HG02623 (cell line): ENCODE measurements around the gene TRANK1.

ENCODE experiments used
- ATAC-seq: cut with Tn5 transposase; IDR thresholded peaks from one replicate; pipeline ENCODE4 v1.9.1; 2021; ENCODE audit warnings: moderate library complexity; ENCODE audit not compliant: unreplicated experiment

Gene TRANK1

DNA sequence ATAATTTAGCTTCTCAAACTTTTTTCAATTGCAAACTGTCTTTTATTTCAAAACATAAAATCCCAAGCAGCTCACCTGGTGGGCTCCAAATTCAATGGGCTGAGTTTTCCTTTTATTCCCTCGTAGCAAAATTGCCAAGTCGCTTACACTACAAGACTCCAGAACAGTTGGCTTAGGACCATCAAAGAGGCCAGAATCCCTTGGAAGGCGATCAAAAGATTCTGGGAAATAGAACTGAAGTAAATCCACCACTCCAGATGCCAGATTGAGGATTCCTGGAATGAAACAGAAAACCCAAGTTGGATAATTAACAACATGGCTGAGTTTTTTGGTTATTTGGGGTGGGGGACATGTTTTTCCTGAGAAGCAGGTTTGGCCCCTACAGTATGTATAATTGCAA lies 92.8 kb downstream of the TRANK1 start:
- ATAC-seq: no peak

DNA sequence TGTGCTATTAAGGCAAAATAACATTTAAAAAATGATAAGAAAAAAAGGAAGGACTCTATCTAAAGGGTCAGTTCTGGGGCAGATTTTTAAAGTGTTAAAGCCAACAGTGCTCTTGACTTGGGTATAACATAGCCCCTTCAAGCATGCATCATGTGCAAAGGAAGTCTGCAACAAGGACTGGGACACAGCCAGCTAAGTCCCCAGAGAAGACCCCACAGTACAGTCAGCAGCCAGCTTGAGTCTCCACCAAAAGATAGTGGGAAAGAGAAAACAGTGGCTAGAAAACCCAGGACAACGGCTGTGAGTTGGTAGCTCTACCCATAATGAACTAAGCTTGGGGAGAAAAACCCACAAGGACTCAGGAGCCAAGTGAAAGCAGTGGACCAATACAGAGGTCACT lies 94.1 kb downstream of the TRANK1 start:
- ATAC-seq: no peak

DNA sequence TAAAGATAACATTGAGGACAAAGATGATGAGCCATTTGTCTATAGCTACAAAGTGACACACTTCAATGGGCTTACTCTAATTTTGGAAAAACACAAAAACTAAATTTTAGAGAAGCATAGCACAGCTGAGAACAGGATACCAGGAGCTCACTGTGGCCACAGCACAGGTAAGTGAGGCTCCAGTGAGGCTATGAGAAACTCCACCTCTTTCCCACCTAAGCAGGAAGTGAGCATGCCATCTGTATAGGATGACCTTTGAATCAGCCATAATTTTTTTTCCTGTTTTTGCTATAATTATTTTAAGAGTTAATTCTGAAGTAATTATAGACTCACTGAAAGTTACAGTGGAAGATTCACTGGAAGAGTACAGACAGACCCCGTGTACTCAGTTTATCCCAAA lies 98.4 kb downstream of the TRANK1 start:
- no peak for ATAC-seq

DNA sequence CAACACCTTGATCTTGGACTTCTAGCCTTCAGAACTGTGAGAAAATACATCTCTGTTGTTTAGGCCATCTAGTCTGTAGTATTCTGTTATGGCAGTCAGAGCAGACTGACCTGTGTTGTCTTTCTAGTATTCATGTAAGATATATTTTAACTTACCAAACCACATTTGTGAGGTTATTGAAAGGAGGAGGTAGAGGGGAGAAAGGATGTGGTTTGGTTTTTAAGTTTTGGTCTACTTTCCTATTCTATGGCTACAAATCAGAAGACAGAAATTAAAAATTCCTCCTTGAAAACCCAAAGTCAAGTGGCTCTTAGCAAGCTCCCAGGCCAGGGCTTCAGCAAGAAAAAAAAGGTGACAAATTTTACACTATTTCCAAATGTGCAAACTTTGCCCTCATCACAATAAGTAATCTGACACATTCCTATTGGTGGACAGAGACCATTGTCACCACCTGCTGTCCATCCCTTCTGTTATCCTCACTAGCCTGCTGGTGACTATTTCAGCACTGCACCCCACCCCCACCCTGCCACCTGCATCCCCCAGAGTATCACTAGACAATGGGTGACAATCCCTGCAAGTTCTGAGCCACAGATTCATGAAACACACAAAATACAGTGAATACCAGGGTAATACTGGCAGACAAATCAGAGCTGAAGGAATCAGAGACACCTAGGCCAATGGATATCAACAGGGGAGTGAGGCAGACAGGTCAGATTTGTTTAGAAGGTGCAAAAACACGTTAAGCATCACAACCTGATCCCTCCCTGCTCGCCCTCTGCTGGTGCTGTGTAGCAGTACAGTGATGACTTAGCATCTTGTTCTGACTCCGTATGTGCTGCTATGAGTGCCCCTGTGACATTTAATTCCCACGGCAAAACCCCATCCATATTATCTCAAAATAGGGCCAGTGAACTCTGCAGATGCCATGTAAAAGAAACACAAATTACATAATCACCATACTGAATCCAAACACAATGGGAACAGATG lies 101.5 kb downstream of the TRANK1 start:
- ATAC-seq: peak; percentile 66

DNA sequence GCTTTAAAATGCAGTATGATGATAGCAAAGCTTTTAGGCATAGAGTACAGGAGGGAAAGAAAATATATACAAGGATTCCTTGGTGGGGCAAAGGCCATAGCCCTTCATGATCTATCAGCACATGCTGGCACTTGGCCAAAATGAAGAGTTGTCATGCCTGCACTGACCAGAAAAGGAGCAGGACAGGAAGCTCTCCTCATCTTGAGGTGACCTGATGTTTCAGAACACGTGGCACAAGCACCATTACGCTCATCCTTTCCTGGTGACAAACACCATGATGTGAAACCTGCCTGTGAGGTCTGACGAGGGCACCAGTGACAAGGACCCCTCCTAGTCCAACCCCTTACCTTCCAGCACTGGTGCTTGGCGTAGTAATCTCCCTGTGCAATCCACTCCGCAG lies 102.6 kb downstream of the TRANK1 start:
- ATAC-seq: no peak

DNA sequence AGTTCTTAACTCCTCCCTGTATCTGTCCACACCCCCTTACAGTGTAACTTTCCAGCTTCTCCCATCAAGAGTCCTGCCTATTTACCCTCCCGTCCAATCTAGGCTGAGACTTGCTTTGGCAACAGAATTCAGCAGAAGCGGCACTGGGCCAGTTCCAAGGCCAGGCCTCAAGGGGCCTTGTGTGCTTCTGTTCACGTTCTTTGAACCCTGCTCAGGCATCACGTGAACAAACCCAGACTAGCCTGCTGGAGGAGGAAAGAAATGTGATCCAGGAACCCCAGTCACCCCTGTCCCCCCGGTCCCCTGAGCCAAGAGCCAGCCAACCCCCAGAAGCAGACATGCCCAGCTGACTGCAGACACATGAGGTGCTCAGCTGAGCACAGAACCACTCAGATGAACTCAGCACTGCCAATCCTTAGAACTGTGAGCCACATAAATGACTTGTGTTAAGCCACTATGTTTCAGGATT lies 104.4 kb downstream of the TRANK1 start:
- ATAC-seq: no peak

DNA sequence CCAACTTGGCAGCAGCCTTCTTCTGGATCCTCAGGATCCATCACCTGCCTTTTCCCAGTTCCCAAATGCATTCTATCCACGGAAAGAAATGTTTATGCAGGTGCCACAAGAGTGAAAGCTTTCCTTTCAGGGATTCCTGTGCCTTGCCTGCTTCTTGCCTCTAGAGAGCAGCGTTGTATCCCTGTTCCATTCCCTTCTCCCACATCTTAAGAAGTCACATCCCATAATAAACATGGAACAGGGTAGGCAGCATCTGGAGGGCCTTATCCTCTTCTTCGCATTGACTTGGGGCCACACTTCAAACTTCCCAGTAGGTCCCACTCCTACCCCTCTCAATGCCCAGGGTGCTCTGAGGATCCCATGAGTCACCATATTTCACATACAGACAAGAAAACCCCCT lies 107.8 kb downstream of the TRANK1 start:
- ATAC-seq: no peak

DNA sequence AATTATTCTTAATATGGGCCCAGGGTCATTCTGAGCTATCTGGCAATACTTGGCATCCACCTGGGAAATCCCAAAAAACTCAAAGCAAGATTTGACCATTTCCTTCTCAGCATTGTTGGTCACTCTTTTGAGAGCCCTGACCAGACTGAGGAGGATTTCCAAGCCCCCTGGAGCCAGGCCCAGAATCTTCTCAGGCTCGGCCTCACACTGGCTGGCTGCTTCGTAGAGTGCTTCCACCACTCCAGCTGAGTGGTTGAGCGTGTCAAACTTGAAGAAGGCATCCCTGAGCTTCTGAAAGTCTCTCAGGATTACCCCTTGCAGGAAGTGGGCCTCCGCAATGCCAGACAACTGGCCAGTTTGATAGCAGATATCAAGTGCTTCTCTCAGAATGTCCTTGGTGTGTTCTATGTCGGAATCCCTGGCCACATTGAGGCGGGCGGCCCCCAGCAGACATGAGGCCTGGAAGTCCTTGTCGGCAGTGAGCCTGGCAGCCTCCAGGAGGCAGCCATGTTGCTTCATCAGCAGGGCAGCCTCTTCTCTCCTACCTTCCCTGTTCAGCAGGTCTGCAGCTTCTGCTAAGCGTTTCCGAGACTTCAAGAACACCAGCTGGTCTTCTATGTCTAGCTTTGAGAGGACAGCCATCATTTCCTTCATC lies 111.6 kb downstream of the TRANK1 start:
- ATAC-seq: no peak

DNA sequence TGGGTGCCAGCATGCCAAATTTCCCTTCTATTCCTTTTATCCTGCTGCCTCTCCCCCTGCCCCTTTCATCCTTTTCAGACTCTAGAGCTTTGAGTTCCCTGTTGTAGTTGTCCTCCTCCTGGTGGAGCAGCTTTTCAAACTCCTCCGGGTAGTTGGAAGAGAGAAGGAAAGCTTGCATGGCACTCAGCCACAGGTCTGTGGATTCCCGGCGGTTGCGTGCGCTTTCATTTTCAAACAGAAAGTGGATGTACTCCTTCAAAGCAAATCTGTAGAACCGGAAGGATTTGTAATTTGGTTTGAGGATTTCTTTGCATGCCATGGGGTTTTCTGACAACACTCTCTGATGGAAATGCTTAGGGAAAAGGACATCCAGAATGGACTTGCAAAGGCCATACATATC lies 112.4 kb downstream of the TRANK1 start:
- ATAC-seq: no peak

DNA sequence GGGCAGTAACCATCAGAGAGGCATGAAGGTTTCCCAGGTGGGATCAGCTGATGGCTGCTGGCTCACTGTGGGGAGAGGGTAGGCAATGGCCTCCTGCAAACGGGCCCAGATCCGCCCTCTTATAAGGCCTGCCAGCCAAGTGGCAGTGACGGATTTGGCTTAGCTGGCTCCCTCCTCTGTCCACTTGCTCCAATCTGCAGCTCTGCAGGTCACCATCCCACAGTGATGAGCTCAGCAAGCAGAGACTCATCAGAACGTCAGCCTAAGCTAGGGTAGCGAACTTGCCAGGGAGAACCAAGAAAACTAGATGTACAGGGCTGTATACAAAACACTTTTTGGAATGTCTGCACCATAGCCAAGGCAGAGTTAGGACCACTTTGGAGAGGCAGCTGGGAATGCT lies 117.7 kb downstream of the TRANK1 start:
- ATAC-seq: no peak

DNA sequence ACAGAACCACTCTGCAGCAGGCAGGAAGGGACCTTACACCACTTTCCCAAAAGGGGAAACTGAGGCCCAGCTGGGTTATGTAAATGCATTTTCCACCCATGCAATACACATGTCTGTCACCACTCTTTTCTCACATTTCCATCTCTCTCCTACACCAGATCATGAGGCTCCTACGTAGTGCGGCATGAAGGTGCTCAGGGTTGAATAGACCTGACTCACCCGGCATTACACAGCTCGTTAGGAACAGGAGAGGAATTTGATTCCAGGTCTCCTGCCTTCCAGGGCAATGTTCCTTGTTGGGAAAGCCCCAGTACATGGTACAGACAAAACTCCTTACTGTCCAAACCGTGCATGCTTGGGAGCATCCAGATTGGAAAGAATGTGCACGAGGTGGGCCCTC lies 118.6 kb downstream of the TRANK1 start:
- ATAC-seq: no peak

DNA sequence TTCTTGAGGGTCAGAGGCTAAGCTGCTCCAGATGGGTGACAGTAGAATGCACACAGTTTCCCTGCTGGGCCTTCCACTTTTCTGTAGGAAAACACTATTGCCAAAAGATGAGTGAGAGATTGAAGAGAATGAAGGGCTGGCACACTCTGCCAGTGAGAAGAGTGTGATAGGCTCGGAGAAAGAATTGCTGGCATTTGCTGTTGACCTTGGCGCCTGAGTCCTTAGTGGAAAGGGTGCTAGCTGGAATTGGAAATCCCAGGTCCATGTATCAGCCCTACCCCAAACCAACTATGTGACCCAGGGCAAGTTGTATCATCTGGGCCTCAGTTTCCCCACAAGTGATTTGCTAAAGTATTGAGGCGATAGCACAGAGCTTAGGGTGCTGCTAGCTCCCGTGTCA lies 120.4 kb downstream of the TRANK1 start:
- ATAC-seq: no peak

DNA sequence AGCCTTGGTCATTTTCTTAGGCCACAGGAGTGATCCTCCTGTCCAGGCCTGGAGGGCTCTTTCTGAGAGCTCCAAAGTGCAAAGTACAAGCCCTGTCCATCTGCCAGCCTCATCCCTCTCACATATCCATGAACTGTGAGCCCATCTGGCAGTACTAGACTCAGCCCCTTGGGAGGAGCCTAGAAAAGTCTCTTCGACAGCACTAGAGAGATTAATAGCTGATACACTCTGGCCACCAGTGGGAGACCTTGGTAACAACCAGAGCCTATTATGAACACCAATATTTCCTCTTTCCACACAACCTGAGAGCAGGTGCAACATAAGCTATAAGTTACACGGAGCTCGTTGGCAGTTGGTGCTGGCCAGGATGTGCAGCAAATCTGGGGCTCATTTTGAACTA lies 121.0 kb downstream of the TRANK1 start:
- ATAC-seq: no peak

DNA sequence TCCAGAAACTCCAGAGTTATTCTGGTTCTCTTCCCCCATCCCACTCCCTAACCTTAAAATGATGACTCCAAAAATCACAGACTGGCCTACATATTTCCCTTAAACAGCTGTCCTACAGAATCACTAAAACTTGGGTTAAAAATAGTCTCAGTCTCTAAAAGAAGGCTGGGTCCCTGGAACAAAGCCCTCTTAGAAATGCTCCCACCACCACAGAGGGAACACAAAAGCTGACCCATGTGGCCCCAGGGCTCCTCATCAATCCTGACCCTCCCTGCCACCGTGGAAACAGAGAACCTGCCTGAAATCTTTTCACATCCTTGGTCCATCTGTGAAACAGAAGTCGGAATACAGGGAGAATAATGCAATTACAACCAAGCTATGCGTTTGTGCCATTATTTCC lies 124.8 kb downstream of the TRANK1 start:
- no peak for ATAC-seq

DNA sequence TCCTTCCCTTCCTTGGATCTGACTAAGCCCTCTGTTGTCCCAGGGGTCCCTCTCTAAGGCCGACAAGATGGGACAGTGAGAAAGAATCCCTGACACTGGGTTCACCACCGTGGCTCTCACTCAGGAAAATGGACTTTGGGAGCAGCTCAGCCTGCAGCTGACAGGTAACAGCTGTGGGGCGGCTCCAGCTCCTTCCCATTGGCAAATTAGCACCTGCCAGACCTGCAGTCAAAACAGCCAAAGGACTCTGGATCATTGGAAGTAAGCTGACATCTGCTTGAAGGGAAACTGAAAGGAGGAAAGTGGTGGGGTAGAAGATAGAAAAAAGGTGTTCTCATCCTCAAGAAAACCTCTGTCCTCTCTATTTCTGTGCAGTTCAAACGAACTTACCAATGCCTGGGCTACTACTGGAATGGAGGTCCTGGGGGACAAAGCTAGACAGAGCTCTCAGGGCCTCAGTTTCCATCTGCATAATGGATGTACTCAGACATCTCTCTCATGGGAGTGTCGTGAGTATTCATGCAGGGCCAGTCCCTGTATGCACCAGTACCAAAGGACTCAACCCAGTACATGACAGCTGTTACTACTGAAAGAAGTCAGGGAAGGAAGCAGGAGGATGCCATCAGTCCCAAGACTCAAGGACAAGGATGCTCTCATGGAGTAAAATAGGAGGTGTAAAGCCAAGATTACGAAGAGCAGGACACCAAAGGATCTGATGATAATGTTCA lies 126.9 kb downstream of the TRANK1 start:
- no peak for ATAC-seq

DNA sequence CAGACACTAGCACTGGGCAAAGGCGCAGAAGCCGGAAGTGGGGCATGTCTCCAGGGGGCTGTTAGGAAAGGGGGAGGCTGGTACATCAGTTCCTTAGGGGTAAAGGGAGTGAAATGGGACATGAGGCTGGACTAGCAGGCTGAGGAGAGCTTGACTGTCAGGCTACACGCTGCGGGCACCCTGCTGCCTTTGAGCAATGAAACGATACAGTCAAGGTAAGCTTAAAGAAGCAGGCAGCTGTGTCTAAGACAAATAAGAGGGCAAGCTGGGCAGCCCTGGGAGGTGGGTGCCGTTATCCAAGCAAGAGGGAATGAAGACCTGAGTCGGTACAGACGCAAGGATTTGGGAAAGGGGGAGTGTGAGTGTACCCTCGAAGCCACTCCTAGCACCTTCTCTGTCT lies 129.5 kb downstream of the TRANK1 start:
- ATAC-seq: no peak

DNA sequence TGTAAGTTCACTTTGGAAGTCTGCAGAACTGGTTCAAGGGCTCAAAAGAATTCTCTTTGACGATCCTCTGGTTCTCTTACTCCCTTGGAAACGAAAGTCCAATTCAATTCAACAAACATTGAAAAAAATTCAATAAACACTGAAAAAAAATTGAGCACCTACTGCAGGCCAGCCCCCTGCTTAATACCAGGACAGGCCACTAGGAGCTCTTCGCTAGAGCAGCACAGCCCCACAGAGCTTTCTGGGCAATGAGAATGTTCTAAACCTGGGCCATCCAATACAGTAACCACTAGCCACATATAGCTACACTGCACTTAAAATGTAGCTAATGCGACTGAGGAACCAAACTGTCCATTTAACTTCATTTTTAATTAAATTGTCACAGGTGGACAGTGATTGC lies 130.1 kb downstream of the TRANK1 start:
- no peak for ATAC-seq

DNA sequence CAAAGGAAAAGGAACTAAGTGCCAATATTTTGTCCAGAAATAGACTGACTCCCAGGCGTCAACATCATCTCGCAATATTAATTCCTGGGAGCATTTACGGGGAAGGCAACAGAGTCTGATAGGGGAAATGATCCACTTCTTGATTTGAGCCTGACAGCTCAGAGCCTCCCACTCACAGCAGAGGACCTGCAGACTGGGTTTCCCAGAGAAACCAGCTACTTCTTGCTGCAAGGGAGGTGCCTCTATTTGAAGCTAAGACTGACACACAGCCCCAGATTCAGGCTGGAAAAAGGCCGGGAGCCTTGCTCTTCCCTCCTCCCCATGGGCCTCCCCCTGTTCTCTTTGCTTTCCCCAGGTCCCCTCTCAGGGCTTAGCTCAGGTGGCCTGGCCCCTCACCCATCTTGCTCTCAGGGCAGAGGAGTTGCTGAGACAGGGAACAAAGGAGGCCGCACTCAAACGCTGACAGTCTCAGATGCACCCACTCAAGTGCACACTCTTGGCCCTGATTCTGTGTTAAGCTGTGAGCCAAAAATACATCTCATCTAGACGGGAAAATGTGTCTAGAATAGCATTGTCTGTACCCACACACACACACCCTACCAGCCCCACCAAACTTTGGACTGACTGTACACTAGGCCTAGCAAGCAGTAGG lies 130.7 kb downstream of the TRANK1 start:
- no peak for ATAC-seq

DNA sequence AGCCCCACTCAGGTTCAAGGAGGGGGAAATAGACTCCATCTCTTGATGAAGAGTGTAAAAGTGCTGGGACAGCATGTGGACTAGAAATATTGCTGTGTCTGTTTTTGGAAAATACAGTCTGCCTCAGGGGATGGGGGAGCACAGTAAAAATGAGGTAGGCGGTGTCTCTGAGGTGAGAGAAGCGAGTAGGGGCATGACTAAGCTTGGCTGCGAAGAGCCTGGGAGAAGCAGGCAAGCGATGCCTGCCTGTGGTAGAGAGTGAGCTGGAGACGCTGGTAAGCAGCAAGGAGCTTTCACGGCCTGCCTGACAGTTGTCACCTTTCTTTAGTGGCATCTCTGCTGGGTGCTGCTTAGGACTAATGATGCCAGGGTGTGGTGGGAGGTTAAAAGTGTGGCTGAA lies 131.5 kb downstream of the TRANK1 start:
- ATAC-seq: no peak

DNA sequence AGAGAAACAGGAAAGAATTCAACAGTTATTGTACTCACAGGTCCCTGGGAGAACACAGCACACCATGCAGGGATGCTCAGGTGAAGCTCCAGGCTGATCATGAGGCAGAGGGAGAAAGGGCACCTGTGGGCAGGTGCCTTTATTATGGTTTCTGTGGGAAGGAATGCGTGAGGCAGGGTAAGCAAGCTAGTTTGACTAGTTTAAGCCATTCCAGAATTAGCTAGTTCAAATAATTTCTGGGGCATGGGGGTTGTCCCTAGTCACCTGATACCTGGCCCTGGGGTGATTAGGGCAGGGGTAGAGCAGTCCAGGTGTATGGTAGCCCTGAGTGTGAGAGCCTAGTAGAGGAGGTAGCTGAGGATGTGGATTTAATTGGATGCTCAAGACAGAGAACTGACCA lies 132.6 kb downstream of the TRANK1 start:
- no peak for ATAC-seq

DNA sequence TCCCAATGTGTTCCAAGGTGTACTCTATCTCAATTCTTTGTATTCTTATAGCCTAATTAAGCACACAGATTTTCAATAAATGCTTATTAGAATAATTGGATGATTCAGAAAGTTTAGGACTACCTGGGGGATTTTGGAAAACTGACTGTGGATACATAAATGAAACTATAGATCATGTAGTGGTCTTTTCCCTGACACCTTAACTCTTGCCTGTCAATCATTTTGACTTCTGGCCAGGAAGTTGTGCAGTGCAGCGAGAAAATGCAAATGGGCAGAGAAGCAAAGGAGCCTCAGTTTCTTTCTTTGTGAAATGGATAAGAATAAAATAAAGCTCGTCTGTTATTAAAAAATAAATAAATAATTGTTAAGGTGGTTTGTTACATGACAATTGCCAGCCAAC lies 133.1 kb downstream of the TRANK1 start:
- no peak for ATAC-seq
